GM12865 (cell line): Measurements from ENCODE around the gene PCDHA9.
"Not testable (repeated sequence)": the region's sequence is repeated elsewhere in the genome, so short reads cannot be mapped to it uniquely, and the experiment has no call there.

ENCODE experiments used
- DNase-seq: peaks from one replicate; pipeline ENCODE4 v3.0.0; 2010; ENCODE audit warnings: low read depth
- H3K4me3 ChIP-seq: 2 replicates; pipeline ENCODE4 v1.5.1; 2011; ENCODE audit warnings: mild to moderate bottlenecking, low read depth, low read length, control low read depth
- CTCF ChIP-seq: IDR thresholded peaks from 2 replicates; pipeline ENCODE4 v1.5.1; 2011; ENCODE audit warnings: low read length, control low read depth, low read depth, inconsistent platforms; ENCODE audit not compliant: insufficient read depth; ENCODE audit errors: missing control alignments

The PCDHA9 gene

GRCh38 chr5:140870221-140871201 is 22.3 kb downstream of the PCDHA9 start:
- no peak for TF ChIP-seq CTCF
- H3K4me3 ChIP-seq: no peak overlapping the region
- no peak for DNase-seq

- H3K4me3 ChIP-seq: no peak within 1 kb of the TSS
- DNase-seq: no peak
- no peak for TF ChIP-seq CTCF
Measured at GRCh38 chr5:140875085-140876065, 27.2 kb downstream of the PCDHA9 start, which contains the start of gene PCDHA12. Gene PCDHA12 (plus strand): TSS chr5:140875308. CDS start chr5:140875473, 165 bp downstream.

GRCh38 chr5:140876541-140877261 is 28.5 kb downstream of the PCDHA9 start:
- not testable (repeated sequence) for H3K4me3 ChIP-seq, DNase-seq

GRCh38 chr5:140877262-140877581 is 29.0 kb downstream of the PCDHA9 start:
- no peak for DNase-seq
- TF ChIP-seq CTCF: no peak
- no peak overlapping the region for H3K4me3 ChIP-seq

- no peak for TF ChIP-seq CTCF
- no peak within 1 kb of the TSS for H3K4me3 ChIP-seq
- no peak for DNase-seq
Measured at GRCh38 chr5:140881889-140882590, 33.9 kb downstream of the PCDHA9 start, which contains the start of gene PCDHA13. Gene PCDHA13 (plus strand): TSS chr5:140882124. CDS start chr5:140882269, 145 bp downstream.

- no peak overlapping the region for H3K4me3 ChIP-seq
- DNase-seq: no peak
- TF ChIP-seq CTCF: no peak
Measured at GRCh38 chr5:140882591-140882899, 34.4 kb downstream of the PCDHA9 start.
